PC-9 (cell line): ENCODE data around the gene DIPK1B.

Source experiments
- EZH2 ChIP-seq: fragments of 200-600 bp; sonication (generic); IDR thresholded peaks from 2 replicates; pipeline ENCODE4 v1.8.0; 2017; ENCODE audit warnings: antibody characterized with exemption, low read depth
- TF ChIP-seq, protein P1 (sequence below): fragments of 200-600 bp; sonication (generic); conservative IDR thresholded peaks from 2 replicates; pipeline ENCODE4 v1.6.1; 2017; ENCODE audit warnings: mixed run types, antibody characterized with exemption, mild to moderate bottlenecking, moderate library complexity

DNA sequence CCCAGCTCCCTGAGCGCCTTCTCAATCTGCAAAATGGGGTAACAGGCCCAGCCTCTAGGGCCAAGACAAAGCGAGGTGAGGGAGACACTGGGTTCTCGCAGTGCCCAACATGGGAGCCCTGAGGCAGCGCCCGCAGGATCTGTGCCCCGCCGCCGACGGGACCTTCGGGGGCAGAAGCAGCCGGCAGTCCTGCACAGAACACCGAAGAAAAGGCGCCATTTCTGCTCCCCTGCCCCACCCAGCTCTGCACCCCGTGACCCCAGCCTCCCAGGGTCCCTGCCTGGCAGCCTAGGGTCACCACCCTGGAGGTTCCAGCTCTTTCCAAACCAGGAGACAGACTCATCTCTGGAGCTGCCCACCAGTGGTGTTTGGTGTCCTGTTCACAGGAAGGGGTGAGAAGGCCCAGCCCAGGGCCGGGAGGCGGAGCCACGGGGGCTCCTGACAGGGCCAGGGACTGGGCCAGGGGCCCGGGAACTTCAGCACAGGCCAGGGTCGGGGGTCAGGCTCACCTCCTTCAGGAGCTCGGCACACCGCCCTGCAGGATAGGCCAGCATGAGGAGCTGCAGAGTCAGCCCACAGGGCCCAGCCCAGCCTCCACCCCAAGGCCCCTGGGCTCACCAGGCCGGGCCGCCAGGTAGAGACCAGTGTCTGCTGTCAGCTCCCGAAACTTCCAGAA, 42.4 kb downstream of the DIPK1B start:
- TF ChIP-seq, protein P1, sequence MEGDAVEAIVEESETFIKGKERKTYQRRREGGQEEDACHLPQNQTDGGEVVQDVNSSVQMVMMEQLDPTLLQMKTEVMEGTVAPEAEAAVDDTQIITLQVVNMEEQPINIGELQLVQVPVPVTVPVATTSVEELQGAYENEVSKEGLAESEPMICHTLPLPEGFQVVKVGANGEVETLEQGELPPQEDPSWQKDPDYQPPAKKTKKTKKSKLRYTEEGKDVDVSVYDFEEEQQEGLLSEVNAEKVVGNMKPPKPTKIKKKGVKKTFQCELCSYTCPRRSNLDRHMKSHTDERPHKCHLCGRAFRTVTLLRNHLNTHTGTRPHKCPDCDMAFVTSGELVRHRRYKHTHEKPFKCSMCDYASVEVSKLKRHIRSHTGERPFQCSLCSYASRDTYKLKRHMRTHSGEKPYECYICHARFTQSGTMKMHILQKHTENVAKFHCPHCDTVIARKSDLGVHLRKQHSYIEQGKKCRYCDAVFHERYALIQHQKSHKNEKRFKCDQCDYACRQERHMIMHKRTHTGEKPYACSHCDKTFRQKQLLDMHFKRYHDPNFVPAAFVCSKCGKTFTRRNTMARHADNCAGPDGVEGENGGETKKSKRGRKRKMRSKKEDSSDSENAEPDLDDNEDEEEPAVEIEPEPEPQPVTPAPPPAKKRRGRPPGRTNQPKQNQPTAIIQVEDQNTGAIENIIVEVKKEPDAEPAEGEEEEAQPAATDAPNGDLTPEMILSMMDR: no peak
- no peak for TF ChIP-seq EZH2
